ENCODE results near the gene DUS3L.

GRCh38 chr19:5787409-5788182 lies 3.4 kb downstream of the DUS3L start:
- TF ChIP-seq POLR2A (IDR thresholded peaks at IDR 0.05; ENCODE audit: low read length) = no peak
- no peak for TF ChIP-seq GATA1 (IDR thresholded peaks at IDR 0.05; ENCODE audit: low read depth, low read length)
